NCI-H1417 treated with DMSO at 0.1 percent for 48 hours (cell line): ENCODE measurements around the gene DDX27.
"Not testable (repeated sequence)": the region's sequence is repeated elsewhere in the genome, so short reads cannot be mapped to it uniquely, and the experiment has no call there.

ENCODE experiments used
- DNase-seq: peaks from one replicate; lab custom pipeline; 2025; lab: John Stamatoyannopoulos, UW

The DDX27 gene

GRCh38 chr20:49219091-49219923 is at the start of gene DDX27:
DDX27 (plus strand) TSS chr20:49219416; CDS start chr20:49219449, 33 bp downstream.
- DNase-seq: peak; percentile 95

DNA sequence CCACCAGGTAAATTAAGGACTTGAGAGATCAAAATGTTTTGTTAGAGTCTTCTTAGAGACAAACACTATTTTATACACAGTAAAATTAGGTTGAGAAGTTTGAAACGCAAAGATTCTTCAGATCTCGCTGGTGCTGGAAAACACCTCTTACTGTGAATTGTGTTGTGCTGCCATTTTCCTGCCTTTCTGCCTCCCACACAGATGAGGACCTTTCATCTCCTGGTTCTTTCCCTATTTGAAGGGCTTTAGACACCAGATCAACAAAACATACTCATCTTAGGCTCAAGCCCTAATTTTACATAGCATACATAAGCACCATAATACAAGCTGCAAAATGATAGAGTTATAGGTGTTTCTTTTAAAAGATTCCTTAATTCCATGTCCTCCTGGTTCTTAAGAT is 49.7 kb upstream of the DDX27 start:
- no peak for DNase-seq

DNA sequence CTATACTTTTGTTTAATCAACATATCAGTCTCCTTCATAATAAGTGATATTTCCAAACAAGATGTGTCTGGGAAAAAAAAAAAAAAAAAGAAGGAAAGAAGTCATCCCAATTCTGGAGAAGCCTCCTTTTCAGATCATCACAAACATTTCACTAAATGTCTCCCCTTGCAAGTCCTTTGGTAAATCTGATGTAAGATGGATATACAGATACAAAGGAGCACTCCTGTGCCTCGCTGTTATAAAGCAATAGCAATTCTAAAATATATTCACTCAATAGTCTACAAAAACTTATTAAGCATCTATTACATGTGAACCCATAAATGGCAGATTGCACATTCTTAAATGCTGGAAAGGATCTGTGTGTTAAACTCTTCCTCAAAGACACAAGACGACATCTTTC is 48.5 kb upstream of the DDX27 start:
- no peak for DNase-seq

DNA sequence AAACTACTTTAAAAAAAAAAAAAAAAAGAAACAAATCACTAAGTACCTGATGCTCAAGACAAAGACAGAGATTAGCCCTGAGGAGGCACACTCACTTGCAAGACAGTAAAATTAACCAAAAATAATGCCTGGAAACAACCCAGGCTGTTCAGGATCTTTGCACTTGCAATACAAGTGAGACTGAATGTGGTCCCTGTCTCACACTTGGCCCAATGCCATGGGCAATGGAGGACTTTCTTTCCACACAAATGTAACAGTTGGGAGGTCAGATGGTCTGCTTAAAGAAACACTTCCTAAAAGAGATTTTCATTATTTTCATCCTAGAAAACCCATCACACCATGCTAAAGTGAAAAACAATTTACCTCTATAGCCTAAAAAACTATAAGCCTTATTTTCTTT is 47.3 kb upstream of the DDX27 start:
- DNase-seq: no peak

GRCh38 chr20:49172413-49172812 is 46.8 kb upstream of the DDX27 start:
- DNase-seq: no peak

- no peak for DNase-seq
Observed at GRCh38 chr20:49174183-49174582, 45.0 kb upstream of the DDX27 start.

GRCh38 chr20:49179368-49180277 is 39.6 kb upstream of the DDX27 start:
- DNase-seq: no peak

DNA sequence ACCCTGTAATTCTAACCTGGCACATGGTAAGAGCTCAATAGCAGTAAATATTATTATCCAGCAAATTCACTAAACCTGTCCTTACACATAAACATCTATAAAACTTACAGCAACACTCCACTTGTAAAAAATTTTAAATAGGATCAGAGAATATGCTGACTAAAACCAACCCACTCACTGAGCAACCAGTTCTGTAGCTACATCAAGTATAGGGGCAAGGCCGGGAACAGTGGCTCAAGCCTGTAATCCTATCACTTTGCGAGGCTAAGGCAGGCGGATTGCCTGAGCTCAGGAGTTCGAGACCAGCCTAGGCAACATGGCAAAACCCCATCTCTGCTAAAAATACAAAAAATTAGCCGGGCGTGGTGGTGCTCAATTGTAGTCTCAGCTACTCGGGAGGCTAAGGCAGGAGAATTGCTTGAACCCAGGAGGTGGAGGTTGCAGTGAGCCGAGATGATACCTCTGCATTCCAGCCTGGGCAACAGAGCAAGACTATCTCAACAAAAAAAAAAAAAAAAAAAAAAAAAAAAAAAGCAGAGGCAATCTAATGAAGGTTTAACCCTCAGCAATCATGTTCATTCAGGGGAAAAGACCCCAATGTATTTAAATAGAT is 37.8 kb upstream of the DDX27 start:
- no peak for DNase-seq

- no peak for DNase-seq
Observed at GRCh38 chr20:49183444-49183843, 35.8 kb upstream of the DDX27 start.

DNA sequence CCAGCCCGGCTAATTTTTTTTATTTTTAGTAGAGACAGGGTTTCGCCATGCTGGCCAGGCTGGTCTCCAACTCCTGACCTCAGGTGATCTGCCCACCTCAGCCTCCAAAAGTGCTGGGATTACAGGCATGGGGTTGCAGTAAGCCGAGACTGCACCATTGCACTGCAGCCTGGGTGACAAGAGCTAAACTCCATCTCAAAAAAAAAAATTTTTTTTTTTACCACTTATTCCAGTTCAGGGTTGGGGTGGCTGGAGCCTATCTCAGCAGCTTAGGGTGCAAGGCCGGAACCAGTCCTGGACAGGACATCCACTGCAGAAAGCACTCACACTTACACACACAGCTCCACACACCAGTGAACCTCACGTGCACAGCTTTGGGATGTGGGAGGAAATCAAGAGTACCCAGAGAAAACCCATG is 35.1 kb upstream of the DDX27 start:
- not testable (repeated sequence) for DNase-seq

- DNase-seq: no peak
Observed at GRCh38 chr20:49184691-49185070, 34.5 kb upstream of the DDX27 start.

DNA sequence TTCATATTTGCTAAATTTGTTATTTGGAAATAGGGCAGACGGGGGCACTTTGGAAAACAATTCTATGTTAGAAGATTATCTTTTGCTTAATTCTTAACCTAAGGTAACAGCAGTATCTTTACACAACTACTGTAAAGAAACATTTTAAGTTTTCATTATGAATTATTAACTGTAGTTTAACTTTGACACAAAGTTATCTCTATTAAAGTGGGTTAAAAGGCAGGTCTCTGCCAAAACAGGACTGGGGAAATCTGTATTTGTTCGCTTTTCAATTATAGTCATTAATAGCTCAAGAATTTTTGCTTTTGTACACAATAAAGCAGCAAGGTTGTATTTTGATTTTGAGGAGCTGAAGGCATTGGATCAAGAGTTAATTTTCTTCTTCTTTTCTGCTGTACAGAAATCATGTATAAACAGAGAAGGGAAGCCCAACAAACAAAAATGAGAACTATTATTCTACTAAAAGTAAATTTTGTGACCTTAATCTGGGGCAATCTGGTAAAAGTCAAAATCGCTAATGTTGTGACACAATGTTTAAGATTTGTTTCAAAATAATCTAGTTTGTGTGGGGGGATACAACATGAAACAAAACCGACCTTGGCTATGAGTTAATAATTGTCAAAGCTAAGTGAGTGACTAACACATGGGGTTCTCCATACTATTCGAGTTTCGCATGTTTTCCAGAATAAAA is 34.0 kb upstream of the DDX27 start:
- DNase-seq: no peak

DNA sequence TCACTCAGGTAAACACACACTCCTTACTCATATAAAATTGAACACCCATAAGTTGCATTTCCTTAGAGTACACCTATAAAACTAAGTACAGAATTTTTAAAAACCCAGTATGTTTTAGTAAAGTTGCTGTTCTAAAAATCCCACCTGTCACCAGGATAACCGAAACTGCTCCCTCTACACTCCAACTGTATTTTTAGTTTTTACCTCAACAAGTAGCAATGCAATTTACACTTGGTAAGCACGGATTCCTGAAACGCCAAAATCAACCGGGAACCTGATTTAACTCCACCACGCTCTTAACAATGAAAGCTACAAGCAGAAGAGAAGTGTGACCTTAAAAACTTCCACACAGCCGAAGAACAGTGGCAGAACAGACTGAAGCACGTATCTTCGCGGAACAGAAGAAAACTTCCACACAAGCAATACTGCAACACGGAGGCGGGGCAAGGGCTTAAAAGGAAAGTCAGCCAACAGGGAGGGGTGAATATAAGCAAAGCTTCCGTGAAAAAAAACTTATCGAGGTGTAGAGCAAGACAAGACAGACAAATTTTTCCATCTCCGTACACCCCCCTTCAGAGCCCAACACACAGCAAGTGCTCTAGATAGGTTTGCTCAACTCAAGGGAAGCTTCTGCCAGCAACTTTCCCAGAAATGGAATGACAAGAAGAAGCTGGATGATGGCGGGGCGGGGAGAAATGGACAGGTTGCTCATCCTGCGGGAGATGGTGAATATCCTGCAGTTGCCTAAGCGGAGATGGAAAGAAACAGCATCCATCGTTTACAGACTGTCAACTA is 32.5 kb upstream of the DDX27 start:
- no peak for DNase-seq

DNA sequence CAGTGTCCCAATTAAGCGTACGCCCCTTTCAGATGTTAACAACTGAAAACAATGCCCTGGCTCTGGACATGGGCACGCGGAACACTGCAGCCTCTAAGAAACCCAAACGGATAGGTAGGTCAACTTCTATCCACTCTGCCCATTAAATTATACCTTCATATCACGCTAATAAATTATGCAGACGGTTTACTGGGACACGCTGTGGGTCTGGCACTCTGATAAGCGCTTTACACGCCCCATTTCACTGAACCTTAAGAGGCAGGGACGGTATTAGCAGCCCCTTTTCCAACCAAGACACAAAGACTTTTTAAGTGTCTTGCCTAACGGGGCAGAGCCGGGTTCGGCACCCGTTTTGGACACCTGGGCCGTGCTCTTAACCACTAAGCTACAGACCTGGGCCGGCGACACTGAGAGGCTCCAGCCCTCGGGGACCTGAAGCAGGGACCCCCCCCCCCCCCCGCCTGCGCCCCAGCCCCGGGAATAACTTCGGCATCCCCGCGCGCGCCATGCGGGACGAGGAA is 31.8 kb upstream of the DDX27 start:
- DNase-seq: no peak

- DNase-seq: peak; percentile 70
Observed at GRCh38 chr20:49187851-49188641, 31.2 kb upstream of the DDX27 start, which contains the start of gene STAU1. STAU1 (minus strand) TSS chr20:49188334; CDS start chr20:49166201, 22,133 bp downstream.

DNA sequence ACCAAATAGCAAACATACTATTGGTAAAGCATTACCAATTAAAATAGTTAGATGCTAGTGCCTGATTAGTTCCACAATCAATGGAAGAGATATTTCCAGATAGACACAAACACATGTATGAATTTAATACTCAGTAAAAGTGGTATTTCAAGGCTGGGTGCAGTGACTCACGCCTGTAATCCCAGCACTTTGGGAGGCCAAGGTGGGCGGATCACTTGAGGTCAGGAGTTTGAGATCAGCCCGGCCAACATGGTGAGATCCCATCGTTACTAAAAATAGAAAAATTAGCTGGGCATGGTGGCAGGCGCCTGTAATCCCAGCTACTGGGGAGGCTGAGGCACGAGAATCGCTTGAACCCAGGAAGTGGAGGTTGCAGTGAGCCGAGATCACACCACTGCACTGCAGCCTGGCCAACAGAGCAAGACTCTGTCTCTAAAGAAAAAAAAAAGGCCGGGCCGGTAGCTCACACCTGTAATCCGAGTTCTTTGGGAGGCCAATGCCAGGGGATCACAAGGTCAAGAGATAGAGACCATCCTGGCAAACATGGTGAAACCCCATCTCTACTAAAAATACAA is 26.2 kb upstream of the DDX27 start:
- DNase-seq: not testable (repeated sequence)

GRCh38 chr20:49199729-49200293 is 19.4 kb upstream of the DDX27 start:
- no peak for DNase-seq

GRCh38 chr20:49203011-49203410 is 16.2 kb upstream of the DDX27 start:
- DNase-seq: no peak

- DNase-seq: no peak
Observed at GRCh38 chr20:49203746-49204145, 15.5 kb upstream of the DDX27 start.
